Coronary artery (tissue), 2 donors: Measurements from ENCODE around the gene PPFIA2.

Experiments used
- DNase-seq: peaks from one replicate; pipeline ENCODE4 v3.0.0-alpha.2; 2017; ENCODE audit warnings: low spot score
- H3K27ac ChIP-seq, 2 donors: fragments of 200-600 bp; sonication (generic); one replicate each; pipeline ENCODE4 v1.5.1; 2016 to 2019
- H3K4me3 ChIP-seq: fragments of 200-600 bp; sonication (generic); 2 replicates; pipeline ENCODE4 v1.5.1; 2016; ENCODE audit warnings: mild to moderate bottlenecking, moderate library complexity
- TF ChIP-seq, protein P1 (sequence below): fragments of 200-600 bp; sonication (generic); IDR thresholded peaks from one replicate; pipeline ENCODE4 v1.5.1; 2019; ENCODE audit warnings: antibody characterized with exemption

PPFIA2 gene

DNA sequence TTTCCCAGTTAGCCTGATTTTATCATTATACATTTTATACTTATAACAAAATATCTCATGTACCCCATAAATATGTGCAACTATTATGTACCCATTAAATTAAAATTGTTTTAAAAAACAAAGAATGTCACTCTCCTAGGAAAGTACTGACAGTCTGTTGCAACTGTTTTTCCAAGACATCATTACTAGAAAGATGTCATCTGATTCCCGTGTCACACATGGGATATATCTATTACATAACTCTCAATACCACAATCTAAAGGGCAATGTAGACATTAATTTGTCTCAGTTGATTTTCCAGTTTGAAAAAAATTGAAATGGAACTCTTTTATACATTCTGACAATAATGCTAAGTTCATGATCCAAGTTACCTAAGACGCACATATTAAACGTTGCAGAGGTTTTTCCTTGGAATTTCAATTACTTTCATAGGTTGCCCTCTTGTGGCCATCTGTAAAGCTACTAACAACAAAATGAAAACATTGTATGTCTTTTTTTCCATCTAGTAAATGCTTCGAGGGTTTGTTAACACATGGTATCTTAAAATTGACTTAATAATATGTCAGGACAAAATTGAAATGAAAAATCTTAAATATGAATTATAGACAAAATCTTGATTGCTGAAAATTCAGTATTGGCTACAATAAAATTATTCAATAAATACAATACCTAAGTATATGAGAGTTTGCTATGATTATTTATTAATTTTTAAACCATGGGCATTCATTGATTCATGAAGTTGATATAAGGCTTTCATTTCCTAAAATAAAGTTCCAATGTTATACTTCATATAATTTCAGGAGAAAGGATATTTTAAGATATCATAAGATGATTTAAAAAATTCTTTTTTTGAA lies 131.6 kb downstream of the PPFIA2 start:
- no peak overlapping the region for H3K27ac ChIP-seq
- no peak for DNase-seq
- TF ChIP-seq, protein P1, sequence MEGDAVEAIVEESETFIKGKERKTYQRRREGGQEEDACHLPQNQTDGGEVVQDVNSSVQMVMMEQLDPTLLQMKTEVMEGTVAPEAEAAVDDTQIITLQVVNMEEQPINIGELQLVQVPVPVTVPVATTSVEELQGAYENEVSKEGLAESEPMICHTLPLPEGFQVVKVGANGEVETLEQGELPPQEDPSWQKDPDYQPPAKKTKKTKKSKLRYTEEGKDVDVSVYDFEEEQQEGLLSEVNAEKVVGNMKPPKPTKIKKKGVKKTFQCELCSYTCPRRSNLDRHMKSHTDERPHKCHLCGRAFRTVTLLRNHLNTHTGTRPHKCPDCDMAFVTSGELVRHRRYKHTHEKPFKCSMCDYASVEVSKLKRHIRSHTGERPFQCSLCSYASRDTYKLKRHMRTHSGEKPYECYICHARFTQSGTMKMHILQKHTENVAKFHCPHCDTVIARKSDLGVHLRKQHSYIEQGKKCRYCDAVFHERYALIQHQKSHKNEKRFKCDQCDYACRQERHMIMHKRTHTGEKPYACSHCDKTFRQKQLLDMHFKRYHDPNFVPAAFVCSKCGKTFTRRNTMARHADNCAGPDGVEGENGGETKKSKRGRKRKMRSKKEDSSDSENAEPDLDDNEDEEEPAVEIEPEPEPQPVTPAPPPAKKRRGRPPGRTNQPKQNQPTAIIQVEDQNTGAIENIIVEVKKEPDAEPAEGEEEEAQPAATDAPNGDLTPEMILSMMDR = peak; percentile 44
- H3K4me3 ChIP-seq = no peak overlapping the region

DNA sequence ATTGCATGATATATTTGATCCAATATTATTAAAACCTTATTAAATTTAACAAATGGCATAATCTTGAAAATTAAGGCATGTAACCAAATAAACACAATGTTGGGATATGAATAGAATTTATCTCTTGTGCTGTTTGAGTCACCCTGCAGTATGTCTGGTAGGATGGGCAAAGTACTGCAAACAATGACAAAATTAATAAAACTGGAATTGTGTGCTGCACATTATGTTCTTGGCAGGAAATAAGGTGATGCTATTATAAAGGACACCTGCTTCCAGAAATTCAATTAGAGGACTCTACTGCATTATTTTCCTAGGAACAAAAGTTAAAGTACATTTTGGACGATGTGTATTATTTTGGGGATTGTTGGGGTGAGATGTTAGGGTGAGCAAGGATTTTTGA lies 132.7 kb downstream of the PPFIA2 start:
- TF ChIP-seq, protein P1 = no peak
- no peak for DNase-seq
- Histone ChIP-seq H3K4me3 (no peak overlapping the region), H3K27ac (no peak overlapping the region)

DNA sequence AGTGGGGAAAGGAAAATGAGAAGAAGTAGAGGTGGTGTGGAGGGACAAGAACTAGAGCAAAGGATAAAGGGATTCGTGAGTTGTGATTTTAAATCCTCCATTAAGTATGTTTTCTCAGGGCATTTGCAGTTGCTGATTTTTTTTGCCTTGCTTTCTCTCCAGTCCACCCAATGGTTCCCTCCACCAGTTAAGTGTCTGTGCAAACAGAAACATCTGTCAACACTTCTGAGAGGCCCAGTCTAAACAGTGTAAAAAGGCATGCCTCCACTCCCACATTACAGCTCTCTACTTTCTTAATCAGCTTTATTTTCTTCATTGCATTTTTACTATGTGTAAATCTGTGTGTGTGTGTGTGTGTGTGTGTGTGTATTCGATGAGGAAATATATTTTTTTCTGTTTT lies 141.2 kb downstream of the PPFIA2 start:
- TF ChIP-seq, protein P1 = no peak
- no peak for DNase-seq
- no peak overlapping the region for H3K27ac ChIP-seq
- H3K4me3 ChIP-seq = no peak overlapping the region

DNA sequence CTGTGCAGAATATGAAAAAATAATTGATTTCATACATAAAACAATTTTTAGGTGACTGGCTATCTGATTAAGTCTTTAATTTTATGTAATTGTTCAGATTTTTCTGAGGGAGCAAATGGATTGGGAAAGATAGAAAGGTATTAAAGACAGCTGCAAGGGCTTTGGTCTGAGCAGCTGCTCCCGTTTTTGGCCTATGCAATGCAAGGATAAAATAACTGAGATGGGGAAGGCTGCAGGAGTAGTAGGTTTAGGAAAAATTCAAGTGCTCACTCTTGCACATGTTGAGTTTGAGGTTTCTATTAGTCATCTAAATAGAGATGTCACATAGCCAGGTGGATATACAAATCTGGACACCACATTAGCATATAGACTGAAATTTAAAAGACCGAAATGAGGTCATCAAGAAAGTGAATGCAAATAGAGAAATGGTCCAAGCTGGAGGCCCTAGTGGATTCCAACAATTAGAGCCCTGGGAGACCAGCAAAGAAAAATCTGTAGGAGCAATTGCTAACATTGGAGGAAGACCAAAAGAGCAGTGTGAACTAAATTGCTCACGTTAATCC lies 144.0 kb downstream of the PPFIA2 start:
- no peak for DNase-seq
- TF ChIP-seq, protein P1 = no peak
- H3K4me3 ChIP-seq = no peak overlapping the region
- no peak overlapping the region for H3K27ac ChIP-seq

DNA sequence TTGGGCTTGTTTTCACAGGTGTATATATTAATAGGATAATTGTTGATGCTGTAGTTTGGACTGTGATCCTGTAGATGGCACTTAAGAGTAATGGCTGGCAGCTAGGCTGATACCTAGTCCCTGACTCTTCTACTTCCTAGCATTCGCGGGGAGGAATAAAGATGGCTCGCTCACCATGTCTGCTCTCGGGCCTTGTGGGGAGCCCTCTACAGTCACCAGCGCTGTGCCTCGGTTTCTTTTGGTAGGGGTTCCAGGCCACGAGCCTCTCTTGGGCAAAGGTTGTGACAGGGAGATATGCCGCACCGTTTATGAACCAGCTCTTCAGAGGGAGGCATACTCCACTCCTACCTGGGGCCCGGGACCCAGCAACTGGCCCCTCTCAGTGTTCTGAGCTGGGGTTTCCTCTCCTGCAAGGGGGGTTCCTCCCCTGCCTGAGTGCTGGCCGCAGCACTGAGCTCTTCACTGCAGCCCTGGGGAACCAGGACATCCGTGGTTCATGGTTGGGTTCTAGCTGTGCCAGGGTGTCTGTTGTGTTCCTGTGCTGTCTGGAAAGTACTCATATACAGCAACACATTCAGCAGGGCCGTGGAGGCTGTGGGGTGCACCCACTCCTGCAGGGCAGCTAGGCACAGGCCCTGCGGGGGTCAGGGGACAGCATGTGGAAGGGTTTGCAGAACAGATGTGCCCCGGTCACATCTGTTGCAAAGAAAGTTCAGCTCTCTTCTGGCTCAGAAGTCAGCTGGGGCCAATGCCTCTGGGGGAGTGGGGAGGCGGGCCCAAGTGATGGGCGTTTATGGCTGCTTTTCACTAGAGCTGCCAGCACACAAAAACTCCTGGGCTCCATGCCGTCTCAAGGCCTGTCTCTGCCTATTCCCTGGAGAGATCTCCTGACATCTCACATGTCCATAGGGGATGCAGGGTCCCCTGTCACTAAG lies 147.9 kb downstream of the PPFIA2 start:
- no peak overlapping the region for H3K27ac ChIP-seq
- H3K4me3 ChIP-seq = no peak overlapping the region
- TF ChIP-seq, protein P1 = no peak
- DNase-seq = no peak

DNA sequence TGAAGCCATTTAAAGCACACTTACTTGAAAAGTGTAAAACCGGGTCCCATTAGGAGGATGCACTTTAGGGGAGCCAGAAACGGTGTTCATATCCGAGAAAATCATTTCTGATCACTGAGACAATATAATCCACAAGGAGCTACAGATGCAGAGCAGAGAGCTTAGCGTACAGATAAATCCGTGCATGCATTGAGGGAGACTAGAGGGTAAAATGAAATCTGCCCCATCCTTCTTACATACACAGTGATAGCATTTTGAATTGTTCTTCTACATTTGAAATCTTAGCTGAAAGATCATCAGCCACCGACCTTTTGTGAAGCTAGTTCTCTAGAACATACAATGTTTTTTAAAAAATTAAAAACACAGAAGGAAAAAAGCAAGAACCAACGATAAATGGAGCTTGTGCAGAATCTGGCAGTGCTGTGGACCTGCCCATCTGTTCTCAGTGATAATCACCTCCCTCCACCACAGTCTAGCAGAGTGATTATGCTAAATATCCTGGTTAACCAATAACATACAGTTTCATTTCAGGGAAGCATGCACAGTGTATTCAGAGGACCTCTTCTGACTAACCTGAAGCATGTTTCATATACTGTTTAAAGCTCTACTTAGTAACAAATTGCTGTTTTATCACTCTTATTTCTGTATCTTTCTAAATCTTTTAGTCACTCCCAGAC lies 161.1 kb downstream of the PPFIA2 start:
- TF ChIP-seq, protein P1 = no peak
- Histone ChIP-seq H3K27ac (no peak overlapping the region), H3K4me3 (no peak overlapping the region)
- no peak for DNase-seq
